ENCODE measurements around the gene NEUROG1.

The NEUROG1 gene, protein sequence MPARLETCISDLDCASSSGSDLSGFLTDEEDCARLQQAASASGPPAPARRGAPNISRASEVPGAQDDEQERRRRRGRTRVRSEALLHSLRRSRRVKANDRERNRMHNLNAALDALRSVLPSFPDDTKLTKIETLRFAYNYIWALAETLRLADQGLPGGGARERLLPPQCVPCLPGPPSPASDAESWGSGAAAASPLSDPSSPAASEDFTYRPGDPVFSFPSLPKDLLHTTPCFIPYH

DNA sequence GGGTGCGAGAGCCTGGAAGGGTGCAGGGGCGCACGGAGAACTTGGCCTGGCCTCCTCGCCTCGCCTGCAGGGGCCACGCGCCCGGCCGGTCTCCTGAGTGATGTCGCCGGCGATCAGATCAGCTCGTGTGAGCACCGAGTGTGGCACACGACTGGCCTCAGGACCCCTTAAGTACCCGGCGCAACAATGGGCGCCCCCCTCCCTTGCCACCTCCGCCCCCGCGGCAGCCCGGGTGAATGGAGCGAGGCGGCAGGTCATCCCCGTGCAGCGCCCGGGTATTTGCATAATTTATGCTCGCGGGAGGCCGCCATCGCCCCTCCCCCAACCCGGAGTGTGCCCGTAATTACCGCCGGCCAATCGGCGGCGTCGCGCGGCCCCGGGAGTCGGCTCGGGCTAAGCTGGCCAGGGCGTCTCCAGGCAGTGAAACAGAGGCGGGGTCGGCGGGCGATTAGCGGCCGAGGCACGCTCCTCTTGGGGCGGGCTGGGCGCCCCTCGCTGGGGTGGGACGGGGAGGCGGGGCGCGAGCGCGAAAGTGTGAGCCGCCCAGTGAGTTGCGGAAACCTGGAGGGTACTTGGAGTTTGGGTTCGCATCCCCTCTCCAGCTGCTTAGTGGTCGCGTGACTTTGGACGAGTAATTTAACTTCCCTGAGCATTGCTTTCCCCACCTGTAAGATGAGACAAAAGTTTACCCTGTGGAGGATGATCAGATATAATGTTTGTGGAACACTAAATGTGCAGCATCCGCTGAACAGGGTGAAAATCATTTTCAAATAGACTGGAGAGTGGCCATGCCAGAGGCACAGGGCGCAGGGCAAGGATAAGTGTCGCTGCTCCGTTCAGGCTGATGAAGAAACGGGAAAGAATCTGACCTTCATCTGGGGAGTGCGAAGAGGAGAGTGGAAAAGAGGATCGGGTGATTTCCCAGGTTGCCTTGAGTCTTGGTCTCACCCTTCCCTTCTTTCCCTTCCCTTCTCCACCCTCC, at the start of gene NEUROG1:
TSS of gene NEUROG1 (minus strand) at position 145 of the 982 bp plus-strand sequence. CDS start 274 bp downstream, outside the sequence.
- DNase-seq (ENCODE audit: low read depth in 2 of 2), result no peak

DNA sequence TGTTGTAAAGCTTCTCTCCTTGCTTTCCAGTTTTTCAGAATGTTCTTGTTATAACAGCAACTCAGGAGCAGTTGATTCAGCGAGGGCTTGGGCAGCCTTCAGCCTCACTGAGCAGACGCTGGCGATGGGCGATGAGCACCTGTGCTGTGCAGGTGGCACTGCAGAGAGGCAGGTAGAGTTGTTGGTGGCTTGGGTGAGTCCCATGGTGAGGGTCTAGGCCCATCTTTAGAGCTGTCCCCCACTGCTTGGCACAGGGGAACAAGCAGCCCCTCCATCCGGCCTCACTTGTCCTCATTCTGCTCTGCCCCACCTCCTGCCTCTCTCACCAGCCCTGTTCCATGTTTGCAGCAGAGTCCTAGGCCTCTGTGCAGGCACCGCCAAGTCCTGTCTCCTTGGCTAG, 49.2 kb upstream of the NEUROG1 start:
- DNase-seq (ENCODE audit: low read depth in 2 of 2), result no peak

DNA sequence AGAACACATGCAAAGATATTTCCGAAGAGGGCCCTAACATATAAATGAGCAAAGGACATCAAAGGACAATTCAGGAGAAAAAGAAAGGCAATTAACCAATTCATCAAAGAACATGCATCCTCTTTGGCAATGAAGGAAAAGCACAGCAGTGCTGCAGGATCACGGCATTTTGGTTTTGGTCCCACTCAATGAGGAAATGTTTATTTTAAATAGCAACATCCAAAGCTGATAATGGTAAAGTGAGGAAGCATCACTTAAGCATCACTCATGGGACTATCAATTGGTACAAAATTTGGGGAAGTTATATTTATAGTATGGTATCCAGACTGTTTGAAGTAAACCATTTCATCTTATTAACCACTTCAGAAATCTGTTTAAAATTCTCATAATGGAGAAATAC, 48.5 kb upstream of the NEUROG1 start:
- no peak for DNase-seq (ENCODE audit: low read depth in 2 of 2)

DNA sequence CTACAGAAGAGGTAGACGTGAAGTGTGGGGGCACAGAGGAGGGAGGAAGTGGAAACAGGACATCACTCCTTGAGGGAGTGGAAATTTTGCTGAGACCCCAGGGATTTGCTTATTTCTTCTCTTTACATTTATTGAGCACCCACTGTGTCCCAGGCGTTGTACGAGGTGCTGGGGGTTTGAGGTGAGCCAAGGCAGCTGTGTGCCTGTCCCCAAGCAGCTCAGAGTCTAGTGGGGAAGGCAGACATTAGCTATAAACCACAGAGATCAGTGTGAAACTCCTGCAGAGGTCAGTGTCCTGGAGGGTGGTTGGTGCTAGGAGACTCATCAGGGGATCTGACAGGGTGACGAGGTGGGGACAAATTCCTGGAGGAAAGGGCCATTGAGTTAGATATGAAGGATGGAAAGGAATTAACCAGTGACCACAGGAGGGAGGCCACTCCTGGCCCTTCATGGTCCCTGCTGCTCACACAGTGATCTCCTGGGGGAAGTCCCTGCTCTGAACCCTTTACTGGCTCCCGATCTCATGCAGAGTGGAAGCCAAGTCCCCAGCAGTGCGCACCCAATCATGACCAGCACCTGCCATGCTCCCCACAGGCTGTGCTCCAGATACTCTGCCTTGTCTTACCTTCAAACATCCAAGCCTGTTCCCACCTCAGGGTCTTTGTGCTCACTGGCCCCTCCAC, 46.5 kb upstream of the NEUROG1 start:
- DNase-seq (ENCODE audit: low read depth in 2 of 2), result no peak

DNA sequence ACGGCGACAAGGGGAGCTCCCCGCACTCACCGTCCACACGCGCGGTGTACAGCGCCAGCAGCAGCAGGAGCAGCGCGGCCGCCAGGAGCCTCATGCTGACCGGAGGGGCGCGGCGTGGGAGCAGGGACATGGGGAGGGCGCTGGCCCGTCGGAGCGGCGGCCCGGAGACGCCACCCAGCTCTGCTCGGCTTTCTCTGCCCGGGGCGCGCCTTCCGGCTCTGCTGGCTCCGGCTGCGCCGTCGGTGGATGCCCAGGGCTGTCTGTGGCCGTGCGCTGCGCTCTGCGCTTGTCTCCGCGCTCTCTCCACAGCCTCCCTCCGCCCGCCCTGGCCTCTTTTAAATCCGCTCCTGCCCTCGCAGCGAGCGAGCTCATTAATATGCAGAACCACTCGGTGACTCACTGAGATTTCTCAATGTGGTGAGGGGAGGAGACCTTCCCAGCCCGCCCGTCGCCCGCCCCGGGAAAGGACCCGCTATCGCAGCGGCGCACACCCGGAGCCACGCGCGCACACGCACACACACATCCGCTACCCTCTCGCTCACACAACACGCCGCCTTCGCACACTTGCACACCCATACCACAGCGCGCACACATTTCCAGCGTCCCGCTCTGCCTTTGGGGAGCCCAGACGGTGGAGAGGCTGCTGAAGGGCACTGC, 43.0 kb upstream of the NEUROG1 start, which contains the start of gene CXCL14:
TSS of gene CXCL14 (minus strand) at position 307 of the 657 bp plus-strand sequence. CDS start at position 94, 213 bp downstream.
- DNase-seq (ENCODE audit: low read depth in 2 of 2), result no peak

DNA sequence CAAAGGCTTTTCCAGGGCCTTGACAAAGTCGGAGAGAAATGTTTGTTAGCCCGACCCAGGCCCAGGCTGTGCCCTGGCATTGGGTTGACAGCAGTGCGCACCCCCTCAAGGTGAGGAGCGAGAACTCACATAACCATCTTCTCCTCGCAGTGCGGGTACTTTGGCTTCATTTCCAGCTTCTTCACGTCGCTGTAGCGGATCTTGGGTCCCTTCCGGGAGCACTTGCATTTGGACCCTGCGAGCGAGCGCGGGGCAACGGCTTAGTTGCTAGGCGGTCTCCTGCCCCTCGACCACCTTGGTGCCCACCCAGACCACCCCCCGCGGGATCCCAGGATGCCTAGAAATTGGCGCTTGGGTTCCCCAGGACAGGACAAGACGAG, 42.5 kb upstream of the NEUROG1 start:
- no peak for DNase-seq (ENCODE audit: low read depth in 2 of 2)

DNA sequence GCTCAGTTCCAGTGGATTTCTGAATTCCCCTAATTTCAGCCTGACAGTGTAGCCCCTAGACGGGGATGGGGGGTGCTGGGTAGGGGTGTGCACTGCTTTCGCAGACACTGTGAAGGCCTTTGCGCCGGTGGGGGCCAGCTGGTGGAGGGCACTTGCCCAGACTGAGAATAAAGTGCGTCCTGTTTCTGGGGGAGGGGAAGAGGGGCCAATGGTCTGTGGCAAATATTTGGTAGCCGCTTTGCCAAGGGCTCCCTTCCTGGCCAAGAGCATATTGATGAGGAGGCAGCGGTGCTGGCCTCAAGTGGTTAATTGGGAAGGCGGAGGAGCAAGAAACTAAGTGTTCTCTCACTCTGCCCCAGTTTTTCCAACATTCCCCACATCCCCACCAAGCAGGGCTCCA, 41.7 kb upstream of the NEUROG1 start:
- no peak for DNase-seq (ENCODE audit: low read depth in 2 of 2)

DNA sequence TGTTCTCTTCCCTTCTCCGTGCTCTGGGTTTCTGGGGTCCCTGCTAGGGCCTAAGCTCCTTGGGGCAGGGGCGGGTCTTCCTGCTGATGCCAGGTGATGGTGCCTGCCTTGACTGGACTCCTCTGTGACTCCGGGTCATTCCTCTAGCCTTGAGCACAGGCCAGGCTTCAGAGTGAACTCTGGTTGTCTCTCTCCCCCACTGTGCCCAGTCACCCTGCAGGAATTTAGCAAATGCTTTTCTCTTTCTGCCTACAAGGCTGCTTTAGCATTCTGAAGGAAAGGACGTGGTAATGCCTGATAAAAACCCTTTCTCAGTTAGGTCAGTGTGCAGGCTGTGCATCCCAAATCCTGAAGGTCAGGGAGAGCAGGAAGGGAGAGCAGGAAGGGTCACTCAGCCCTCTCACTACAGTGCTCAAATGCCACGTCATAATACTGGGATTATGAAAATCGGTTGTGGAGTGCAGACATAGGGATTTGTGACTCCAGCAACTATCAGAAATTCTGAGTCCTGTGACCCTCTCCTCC, 40.4 kb upstream of the NEUROG1 start:
- DNase-seq (ENCODE audit: low read depth in 2 of 2), result no peak

DNA sequence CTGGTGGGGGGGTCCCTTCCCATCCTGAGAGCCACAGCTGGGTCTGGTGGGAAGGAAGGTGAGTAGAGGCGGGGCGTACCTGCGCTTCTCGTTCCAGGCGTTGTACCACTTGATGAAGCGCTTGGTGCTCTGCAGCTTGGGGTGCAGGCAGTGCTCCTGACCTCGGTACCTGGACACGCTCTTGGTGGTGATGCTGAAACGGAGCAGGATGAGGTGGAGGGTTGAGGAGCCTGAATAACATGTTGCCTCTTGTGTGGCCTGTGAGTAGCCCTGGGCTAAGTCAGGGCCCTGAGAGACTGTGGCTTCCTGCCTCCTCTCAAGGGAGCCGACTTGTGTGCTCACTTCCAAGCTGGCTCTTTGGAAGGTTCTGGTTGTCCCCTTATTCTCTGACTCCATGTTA, 38.7 kb upstream of the NEUROG1 start:
- no peak for DNase-seq (ENCODE audit: low read depth in 2 of 2)

DNA sequence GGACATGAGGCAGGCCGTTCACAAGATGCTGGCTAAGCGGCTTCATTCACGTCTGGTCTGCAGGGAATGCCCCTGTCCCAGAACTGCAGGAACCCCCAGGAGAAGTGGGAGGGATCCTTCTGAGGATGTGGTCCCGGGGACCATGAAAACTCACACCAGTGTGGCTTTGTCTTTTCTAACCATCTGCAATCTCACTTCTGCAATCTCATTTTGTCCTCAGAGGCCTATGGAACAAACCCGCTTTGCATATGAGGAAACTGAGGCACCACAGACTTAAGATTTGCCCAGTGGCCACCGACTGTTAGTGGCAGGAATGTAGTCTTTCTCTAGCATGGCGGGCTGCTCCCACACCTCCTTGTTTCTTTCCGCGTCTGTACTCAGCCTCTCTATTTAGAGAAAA, 36.1 kb upstream of the NEUROG1 start:
- no peak for DNase-seq (ENCODE audit: low read depth in 2 of 2)

DNA sequence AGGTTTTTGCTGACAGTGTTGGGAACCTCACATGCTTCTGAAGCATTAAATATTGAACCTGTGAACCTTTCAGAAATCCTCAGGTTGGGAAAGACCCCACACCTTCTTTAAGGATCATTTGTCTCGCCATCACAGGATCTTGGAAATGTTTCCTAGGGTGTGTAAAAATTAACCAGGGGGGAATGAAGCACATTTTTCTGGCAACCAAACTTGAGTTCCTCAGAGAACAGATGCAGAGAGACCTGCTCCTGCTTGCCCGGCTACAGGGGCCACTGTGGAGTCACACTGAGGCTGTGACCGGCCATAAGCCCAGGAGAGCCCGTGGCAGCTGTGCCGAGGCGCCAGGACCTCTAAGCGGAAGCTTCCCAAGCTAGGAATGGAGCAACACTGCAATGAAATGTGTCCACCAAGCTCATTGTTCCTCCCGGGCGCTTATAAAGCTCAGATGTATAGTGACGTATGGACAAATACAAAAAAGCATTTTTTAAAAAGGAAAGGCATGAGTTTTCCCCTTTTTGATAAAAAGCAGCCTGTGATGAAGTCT, 35.4 kb upstream of the NEUROG1 start:
- DNase-seq (ENCODE audit: low read depth in 2 of 2), result no peak

DNA sequence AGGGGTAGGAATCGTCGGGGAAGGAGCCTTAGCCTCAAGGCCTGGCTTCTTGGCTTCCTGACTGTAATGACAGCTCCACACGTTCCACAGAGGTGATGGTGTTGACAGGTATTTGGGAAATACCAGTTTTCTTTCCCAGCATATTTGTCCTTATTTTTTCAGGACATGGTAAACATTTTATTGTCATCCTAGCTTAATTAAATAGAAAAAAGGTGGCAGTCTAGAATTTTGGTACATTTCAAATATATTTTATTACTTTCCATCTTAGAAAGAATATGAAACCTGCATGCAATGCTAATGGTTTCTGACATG, 34.6 kb upstream of the NEUROG1 start:
- DNase-seq (ENCODE audit: low read depth in 2 of 2), result no peak

DNA sequence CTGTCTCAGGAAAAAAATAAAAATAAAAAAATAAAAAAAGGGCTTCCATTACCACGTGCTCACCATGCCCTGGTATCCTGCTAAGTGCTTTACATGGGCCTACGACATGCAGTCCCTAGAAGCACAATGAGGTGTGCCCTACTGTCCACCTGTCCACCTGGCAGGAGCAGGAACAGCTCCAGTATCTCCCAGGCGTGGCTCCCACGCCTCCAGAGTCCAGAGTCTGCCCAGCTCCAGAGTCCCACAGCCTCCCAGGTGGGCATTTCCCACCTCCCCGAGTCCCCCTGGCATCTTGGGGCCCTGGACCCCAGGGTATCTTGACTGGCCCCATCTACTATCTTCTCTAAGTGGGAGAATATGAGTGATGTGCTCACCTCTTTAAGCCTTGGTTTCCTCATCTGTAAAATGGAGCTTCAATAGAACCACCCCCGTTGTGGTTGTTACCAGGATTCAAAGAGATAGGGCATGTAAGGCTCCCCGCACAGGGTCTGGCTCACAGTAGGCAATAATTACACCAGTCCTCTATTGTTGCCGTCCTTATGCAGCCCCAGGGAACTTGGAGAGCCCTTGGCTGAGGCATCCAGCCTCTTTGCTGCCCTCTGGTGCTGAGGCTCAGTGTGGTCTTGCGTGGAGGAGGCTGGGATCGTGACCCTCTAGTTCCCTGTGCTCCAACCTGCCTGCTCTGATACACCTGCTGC, 34.1 kb upstream of the NEUROG1 start:
- no peak for DNase-seq (ENCODE audit: low read depth in 2 of 2)

DNA sequence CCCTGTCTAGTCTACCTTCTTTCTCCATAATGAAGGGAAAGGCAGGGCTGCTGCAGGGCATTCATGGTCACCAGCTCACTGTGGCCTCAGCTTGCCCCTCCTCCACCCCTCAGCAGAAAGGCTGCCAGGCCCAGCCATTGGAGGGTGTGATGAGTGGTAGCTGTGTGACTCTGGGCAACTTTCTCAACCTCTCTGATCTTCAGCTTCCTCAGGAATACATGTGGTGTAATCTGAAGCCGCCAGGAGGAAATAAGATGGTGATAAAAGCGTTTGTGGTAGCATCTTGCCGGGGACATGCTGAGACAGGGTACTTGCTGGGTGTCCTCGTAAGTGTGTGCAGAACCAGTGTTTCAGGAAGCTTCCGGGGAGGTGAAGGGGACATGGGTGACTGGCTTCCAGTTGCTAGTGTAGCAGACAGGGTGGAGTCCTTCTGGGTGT, 33.2 kb upstream of the NEUROG1 start:
- no peak for DNase-seq (ENCODE audit: low read depth in 2 of 2)

DNA sequence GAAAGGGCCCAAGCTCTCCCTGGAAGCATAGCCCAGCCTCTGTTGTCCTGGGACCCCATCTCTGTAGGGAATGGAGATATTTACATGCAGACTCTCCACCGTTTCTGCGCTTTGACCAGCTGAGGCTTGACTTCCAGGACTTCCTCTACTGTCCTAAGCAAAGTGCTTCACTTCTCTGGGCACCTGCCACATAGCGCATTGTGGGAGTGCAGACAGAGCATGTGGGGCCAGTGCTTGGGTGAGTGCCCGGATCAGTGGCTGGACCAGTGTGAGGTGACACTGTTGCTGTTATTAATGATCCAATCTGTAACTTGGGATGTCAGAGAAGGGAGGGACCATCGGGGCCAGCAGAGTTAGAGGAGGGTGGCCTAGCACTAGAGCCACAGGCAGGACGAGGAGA, 32.5 kb upstream of the NEUROG1 start:
- DNase-seq (ENCODE audit: low read depth in 2 of 2), result no peak

DNA sequence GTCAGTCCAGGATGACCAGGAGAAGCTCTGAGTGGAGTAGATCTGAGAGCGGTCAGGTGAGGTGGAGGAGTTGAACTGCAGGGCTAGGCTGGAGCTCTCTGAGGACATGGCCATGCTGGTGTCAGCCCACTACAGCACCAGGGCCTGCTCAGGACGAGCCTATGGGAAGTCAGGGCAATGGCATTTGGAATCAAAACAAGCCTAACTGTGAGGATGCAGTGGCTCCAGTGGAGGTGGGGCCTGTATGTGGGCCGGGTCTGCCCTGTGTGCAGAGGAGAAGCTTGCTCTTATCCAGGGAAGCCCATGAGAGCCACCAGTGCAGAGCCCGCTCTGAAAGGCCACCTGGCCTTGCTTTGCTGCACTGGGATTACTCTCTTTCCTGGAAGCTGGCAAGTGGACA, 31.9 kb upstream of the NEUROG1 start:
- DNase-seq (ENCODE audit: low read depth in 2 of 2), result no peak

DNA sequence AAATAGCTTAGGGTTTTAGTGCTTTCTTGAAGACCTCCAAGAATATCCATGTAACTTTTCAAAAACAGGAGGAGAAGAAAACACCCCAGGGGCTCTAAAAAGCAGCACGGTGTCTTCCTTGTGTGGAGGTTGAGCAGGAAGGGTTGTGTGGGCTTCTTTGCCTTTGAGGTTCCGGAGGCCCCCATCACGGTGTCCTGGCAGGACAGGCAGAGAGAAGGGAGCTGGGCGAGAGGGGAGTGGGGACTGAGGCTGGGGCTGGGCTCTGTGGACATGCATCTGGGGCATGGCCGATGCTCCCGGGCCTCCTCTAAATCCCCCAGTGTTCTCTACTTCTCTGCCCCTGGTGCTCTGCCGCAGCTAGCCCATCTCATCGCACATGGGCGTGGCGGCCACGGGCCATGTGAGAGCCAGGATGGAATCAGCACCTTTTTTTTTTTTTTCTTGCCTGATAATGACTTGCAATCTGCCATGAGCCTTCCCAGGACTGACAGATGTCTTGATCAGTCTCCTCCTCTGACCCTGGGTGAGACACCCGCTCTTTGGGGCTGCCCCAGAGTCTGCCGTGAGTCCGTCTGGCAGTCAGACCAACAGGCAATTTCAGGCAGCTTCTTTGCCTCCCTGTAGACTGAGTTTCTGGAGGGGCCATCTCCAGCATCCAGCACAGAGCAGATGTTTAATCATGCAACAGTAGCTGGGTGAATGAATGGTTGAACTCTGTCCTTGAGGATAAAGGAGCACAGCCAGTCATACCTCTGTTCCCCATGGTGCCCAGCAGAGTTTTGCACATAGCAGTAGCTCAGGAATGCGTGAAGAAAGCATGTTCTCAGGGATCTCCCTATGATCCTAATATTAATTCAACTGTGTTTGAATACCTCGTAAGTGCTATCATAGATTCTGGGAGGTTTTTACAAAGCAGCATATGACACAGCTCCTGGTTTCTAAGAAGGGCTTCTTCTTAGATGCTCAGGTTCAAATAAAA, 30.9 kb upstream of the NEUROG1 start:
- DNase-seq (ENCODE audit: low read depth in 2 of 2), result no peak

DNA sequence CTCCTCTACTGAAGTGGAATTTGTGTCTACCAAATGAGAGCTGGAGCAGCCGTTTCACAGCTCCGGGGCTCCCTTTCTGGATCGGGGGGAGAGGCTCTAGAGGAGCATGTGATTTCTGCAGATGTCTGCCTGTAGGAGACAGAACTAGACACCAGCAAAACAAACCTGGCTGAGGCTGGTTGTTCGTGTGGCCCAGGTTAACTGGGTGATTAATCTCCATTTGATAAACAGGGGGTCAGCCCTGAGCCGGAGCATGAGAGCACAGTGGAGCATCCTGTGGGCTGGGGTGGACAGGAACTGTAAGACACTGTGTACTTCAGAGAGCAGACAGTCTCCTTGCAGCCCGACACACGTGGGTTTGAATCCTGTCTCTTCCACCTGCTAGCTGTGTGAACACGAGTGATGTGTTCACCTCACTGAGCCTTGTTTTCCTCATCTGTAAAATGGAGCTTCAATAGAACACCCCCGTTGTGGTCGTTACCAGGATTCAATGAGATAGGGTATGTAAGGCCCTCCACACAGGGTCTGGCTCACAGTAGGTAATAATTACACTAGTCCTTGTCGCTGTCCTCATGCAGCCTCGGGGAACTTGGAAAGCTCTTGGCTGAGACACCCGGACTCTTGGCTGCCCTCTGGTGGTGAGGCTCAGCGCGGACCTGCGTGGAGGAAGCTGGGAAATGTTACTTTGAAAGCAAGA, 30.1 kb upstream of the NEUROG1 start:
- peak; percentile 30 to 54 for DNase-seq (ENCODE audit: low read depth in 2 of 2)

DNA sequence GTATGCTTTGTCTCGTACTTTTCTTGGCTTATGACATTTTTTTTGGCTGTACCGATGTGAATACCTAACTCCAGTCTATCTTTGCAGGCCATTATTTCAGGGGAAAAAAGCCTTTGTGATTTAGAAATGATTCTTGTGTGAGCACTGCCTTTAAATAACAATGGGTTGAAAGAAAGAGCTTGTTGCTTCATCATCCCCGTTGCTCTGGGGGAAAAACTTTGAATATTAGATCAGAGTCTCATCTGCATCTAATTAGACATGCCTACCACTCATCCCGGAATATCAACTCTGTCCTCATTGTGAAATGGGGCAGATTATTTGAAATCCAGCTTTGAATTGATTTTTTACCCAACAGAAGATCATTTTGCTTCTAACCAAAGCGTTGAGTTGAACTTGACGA, 29.5 kb upstream of the NEUROG1 start:
- DNase-seq (ENCODE audit: low read depth in 2 of 2), result no peak
